Muscle of leg (tissue), 11 donors: ENCODE data around the gene ZNF430. TPM values are rescaled to one million over a fixed set of nuclear protein-coding genes. Genes with fewer than 3 reads are reported as not detected.
A peak's percentile ranks its signal among the peaks of the same experiment; 100 is the strongest.

Experiments
- DNase-seq: peaks from one replicate; pipeline ENCODE4 v3.0.0; 2013
- H3K27ac ChIP-seq: one replicate; pipeline ENCODE4 v1.5.1; 2013; ENCODE audit warnings: mild to moderate bottlenecking, low read length, control low read depth
- H3K27me3 ChIP-seq: one replicate; pipeline ENCODE4 v1.6.1; 2013; ENCODE audit warnings: low read length; ENCODE audit not compliant: control insufficient read depth, insufficient read depth
- H3K36me3 ChIP-seq: one replicate; pipeline ENCODE4 v1.6.1; 2013; ENCODE audit warnings: low read length; ENCODE audit not compliant: control insufficient read depth, insufficient read depth
- H3K4me1 ChIP-seq: one replicate; pipeline ENCODE4 v1.6.1; 2013; ENCODE audit warnings: low read length; ENCODE audit not compliant: control insufficient read depth, insufficient read depth
- H3K4me3 ChIP-seq: one replicate; pipeline ENCODE4 v1.5.1; 2013; ENCODE audit warnings: low read length, control low read depth
- H3K9me3 ChIP-seq: replicated peaks from 2 replicates; pipeline ENCODE4 v1.6.1; 2013; ENCODE audit warnings: low read depth, low read length; ENCODE audit not compliant: control insufficient read depth
- WGBS: methylation state at CpG from one replicate; pipeline ENCODE4 v1.1.5; 2013; ENCODE audit warnings: missing lambda C conversion rate; ENCODE audit not compliant: insufficient coverage; 5-methylcytosine and 5-hydroxymethylcytosine counted together
- polyA plus RNA-seq, 8 donors: library from polyadenylated mRNA; unstranded; fragments of 120-200 nt; gene quantifications; one replicate each; pipeline versions ENCODE4 v1.2.1 to v1.2.3, GENCODE V29; 2013; ENCODE audit warnings: inconsistent platforms in 1 of 8, low replicate concordance in 1 of 8; ENCODE audit not compliant: insufficient read length in 8 of 8, insufficient read depth in 1 of 8
- total RNA-seq: library from RNA; stranded (reverse); fragments of 120-200 nt; gene quantifications from one replicate; pipeline ENCODE4 v1.2.4, GENCODE V29; 2013

ZNF430 gene
- total and polyA plus RNA-seq, 9 donors = 5.1 to 8.2 (median 6.6) TPM

DNA sequence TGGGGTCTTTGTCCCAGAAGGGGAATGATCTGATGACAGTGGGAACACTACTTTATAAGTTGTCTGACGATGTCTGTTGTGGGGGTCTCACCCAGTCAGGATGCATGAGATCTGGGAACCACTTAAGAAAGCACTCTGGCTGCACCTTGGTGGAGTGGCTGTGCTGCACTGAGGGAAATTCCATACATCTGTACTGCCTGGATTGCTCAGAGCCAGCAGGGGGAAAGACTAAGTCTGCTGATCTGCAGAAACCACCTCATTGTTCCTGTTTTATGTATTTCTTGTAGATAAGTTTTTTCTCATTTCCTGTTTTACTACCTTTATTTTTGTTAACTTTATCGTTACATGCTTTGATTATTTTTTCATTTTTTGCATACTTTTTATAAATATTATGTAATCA lies 27.3 kb downstream of the ZNF430 start:
- Histone ChIP-seq H3K27ac (no peak overlapping the region), H3K4me3 (no peak overlapping the region), H3K4me1 (no peaks in the 10 kb centered on the region), H3K9me3 (peaks cover 34% of the 10 kb centered on the region), H3K36me3 (peaks cover 13% of the 10 kb centered on the region), H3K27me3 (no peaks in the 10 kb centered on the region)
- WGBS = 88% methylated on average over 1 of the region's 2 CpGs
- DNase-seq = no peak

GRCh38 chr19:21052902-21053301 lies 32.4 kb downstream of the ZNF430 start:
- WGBS = 100% methylated on average over 3 of the region's 5 CpGs
- Histone ChIP-seq H3K36me3 (peaks cover 24% of the 10 kb centered on the region), H3K9me3 (peaks cover 25% of the 10 kb centered on the region), H3K27me3 (no peaks in the 10 kb centered on the region), H3K27ac (no peak overlapping the region), H3K4me1 (no peaks in the 10 kb centered on the region), H3K4me3 (no peak overlapping the region)
- no peak for DNase-seq

- Histone ChIP-seq H3K36me3 (peaks cover 3% of the 10 kb centered on the region), H3K27me3 (no peaks in the 10 kb centered on the region), H3K4me3 (no peak overlapping the region), H3K27ac (no peak overlapping the region), H3K4me1 (no peaks in the 10 kb centered on the region), H3K9me3 (peaks cover 5% of the 10 kb centered on the region)
- no peak for DNase-seq
Measured at GRCh38 chr19:21065336-21065735, 44.9 kb downstream of the ZNF430 start.

- peaks cover 5% of the 10 kb centered on the region for H3K36me3 ChIP-seq
- peak; percentile 97 for DNase-seq
- H3K4me3 ChIP-seq = peak within 1 kb of the TSS; percentile 73
- H3K9me3 ChIP-seq = no peaks in the 10 kb centered on the region
- H3K27ac ChIP-seq = peak within 1 kb of the TSS; percentile 94
- H3K27me3 ChIP-seq = no peaks in the 10 kb centered on the region
- 55% methylated on average over 20 of the region's 38 CpGs for WGBS
- H3K4me1 ChIP-seq = peaks cover 6% of the 10 kb centered on the region
Measured at GRCh38 chr19:21082011-21082975, 61.8 kb downstream of the ZNF430 start, which contains the start of gene ZNF714. TSS of gene ZNF714 (plus strand) at chr19:21082203. CDS start at chr19:21098269, 16,066 bp downstream.

GRCh38 chr19:21084343-21084742 lies 63.9 kb downstream of the ZNF430 start:
- peaks cover 6% of the 10 kb centered on the region for H3K4me1 ChIP-seq
- H3K36me3 ChIP-seq = peaks cover 5% of the 10 kb centered on the region
- no CpG with 5 or more reads among the region's 1 CpG for WGBS
- H3K4me3 ChIP-seq = no peak overlapping the region
- H3K27me3 ChIP-seq = no peaks in the 10 kb centered on the region
- H3K9me3 ChIP-seq = no peaks in the 10 kb centered on the region
- no peak overlapping the region for H3K27ac ChIP-seq
- DNase-seq = no peak

- no peak for DNase-seq
- Histone ChIP-seq H3K4me1 (peaks cover 5% of the 10 kb centered on the region), H3K27ac (no peak overlapping the region), H3K27me3 (no peaks in the 10 kb centered on the region), H3K36me3 (peaks cover 5% of the 10 kb centered on the region), H3K4me3 (no peak overlapping the region), H3K9me3 (no peaks in the 10 kb centered on the region)
- no CpG with 5 or more reads among the region's 3 CpGs for WGBS
Measured at GRCh38 chr19:21087871-21088270, 67.4 kb downstream of the ZNF430 start.

DNA sequence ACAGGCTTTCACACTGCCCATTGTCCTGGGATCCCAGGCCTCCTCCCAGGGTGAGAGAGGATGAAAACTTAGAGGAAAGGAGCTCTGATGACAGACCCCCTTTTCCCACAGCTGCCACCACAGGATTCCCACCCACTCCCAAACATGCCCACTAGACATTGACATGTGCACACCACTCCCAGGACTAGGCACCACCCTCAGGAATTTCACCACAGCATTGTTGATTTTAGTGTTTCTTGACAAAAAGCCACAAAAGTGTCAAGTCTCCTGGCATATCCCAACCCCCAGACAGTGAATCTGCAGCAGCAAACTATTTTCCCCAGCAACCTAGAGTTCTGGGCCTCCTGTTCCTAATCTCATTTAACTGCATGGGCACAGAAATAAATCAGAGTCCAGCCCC lies 71.7 kb downstream of the ZNF430 start:
- Histone ChIP-seq H3K27ac (no peak overlapping the region), H3K27me3 (no peaks in the 10 kb centered on the region), H3K36me3 (no peaks in the 10 kb centered on the region), H3K4me1 (no peaks in the 10 kb centered on the region), H3K4me3 (no peak overlapping the region), H3K9me3 (no peaks in the 10 kb centered on the region)
- no peak for DNase-seq

DNA sequence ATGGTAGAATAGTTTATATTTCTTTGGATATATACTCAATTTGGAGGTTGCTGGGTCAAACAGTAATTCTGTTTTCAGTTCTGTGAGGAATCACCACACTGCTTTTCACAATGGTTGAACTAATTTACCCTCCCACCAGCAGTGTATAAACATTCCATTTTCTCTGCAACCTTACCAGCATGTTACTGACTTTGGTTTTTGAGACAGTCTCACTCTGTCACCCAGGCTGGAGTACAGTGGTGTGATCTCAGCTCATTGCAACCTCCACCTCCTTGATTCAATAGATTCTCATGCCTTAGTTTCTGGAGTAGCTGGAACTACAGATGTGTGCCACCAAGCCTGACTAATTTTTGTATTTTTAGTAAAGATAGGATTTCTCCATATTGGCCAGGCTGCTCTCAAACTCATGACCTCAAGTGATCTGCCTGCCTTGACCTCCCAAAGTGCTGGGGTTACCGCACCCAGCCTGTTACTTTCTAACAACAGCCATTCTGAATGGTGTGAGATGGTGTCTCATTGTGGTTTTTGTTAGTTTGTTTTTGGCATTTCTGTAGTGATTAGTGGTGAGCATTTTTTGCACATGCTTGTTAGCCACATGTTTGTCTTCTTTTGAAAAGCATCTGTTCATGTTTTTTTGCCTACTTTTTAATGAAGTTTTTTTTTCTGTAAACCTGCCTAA lies 74.0 kb downstream of the ZNF430 start:
- DNase-seq = no peak
- WGBS = no CpG with 5 or more reads among the region's 1 CpG
- no peaks in the 10 kb centered on the region for H3K27me3 ChIP-seq
- H3K9me3 ChIP-seq = no peaks in the 10 kb centered on the region
- H3K4me1 ChIP-seq = no peaks in the 10 kb centered on the region
- no peak overlapping the region for H3K4me3 ChIP-seq
- H3K36me3 ChIP-seq = no peaks in the 10 kb centered on the region
- H3K27ac ChIP-seq = no peak overlapping the region

DNA sequence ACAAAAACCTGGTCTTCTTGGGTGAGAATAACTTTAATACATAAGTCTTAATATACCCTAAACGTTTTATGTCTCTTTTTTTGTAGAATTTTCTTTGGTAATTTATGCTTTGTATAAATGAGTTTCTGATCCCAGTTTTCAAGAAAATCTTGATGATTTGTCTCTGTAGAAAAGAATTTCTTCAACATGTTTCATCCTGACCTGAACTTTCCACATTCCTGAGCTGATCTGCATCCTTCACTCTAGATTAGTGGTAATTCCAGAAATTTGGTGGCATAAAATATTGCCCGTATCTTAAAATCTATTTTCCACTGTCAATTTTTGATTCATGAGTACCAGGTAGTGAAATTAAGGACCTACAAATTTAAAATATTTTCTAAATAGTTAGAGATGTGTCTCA lies 77.8 kb downstream of the ZNF430 start:
- DNase-seq = no peak
- Histone ChIP-seq H3K27ac (no peak overlapping the region), H3K36me3 (peaks cover 7% of the 10 kb centered on the region), H3K9me3 (no peaks in the 10 kb centered on the region), H3K4me3 (no peak overlapping the region), H3K4me1 (no peaks in the 10 kb centered on the region), H3K27me3 (no peaks in the 10 kb centered on the region)
- WGBS = no CpG with 5 or more reads among the region's 2 CpGs

- H3K4me1 ChIP-seq = no peaks in the 10 kb centered on the region
- no peaks in the 10 kb centered on the region for H3K27me3 ChIP-seq
- peaks cover 10% of the 10 kb centered on the region for H3K36me3 ChIP-seq
- no peak overlapping the region for H3K4me3 ChIP-seq
- DNase-seq = no peak
- no peaks in the 10 kb centered on the region for H3K9me3 ChIP-seq
- H3K27ac ChIP-seq = no peak overlapping the region
- WGBS = 67% methylated on average over 1 of the region's 2 CpGs
Measured at GRCh38 chr19:21101521-21102242, 81.2 kb downstream of the ZNF430 start.
